Measurements from ENCODE around the gene NTM.
"Not testable (repeated sequence)": the region's sequence is repeated elsewhere in the genome, so short reads cannot be mapped to it uniquely, and the experiment has no call there.

NTM gene

GRCh38 chr11:132353255-132353654 lies 982.8 kb downstream of the NTM start:
- no peak for DNase-seq

DNA sequence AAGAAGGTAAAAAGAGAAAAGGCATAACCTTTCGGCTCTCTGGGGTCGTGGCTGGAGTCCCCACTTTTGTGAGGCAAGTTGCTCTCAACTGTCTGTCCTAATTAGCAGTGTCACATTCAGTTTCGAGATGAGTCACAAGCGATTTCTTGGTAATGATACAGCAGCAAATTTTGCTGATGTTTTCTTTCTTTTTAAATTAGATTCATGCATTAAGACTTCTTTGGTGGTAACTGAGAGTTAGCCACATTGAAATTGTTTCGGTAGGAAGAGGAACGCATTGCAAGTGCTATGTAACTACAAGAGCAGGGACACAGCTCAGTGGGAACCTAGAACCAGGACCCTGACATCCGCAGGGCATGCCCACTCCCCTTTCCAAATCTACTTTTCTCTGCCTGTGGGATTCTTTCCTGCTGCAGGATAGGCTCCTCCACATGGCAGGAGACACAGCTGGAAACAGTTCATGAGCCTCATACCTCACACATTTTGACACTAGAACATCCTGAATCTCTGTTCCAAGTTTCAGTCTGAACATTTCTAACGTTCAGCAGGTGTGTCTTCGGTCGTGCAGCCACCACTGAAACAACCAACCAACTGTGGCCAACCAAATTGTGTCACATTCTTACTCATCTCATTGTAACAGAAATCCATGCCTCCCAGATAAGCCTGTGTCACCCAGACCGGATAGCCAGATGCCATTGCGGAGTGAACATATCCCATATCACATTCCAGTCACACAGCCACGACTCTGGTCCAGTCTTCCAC lies 987.6 kb downstream of the NTM start:
- no peak for DNase-seq

- DNase-seq: no peak
These were observed 988.1 kb downstream of the NTM start for GRCh38 chr11:132358573-132358953.

GRCh38 chr11:132361011-132361550 lies 990.7 kb downstream of the NTM start:
- DNase-seq: no peak

DNA sequence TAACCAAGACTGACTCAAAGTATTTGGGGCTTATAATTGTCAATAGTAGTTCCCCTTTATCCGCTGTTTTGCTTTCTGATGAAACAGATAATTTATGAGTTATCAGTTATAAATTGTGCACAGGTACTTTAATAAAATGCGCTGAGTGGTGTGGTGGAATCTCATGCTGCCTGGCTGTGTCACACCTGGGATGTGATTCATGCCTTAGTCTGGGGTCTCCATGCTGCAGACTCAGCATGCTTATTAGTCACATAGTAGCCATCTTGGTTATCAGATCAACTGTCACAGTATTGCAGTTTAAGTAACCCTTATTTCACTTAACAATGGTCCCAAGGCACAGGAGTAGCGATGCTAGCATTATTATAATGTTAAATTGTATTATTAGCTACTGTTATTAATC lies 995.2 kb downstream of the NTM start:
- no peak for DNase-seq

DNA sequence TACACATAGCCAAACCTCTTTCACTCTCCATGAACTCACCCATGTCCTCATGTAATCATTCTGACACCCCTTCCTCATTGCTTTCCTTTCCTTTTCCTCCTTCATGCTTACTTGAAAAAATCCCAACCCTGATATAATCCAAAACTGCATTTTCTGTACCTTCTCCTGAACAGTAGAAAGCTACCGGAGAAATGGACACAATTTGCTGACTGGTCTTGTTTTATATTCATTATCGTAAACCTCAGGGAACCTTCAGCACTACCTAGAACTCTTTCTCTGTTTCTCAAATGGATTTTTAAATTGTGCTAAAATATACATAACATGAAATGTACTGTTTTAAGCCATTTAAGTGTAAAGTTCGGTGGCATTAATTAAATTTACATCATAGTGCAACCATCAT lies 996.9 kb downstream of the NTM start:
- no peak for DNase-seq

DNA sequence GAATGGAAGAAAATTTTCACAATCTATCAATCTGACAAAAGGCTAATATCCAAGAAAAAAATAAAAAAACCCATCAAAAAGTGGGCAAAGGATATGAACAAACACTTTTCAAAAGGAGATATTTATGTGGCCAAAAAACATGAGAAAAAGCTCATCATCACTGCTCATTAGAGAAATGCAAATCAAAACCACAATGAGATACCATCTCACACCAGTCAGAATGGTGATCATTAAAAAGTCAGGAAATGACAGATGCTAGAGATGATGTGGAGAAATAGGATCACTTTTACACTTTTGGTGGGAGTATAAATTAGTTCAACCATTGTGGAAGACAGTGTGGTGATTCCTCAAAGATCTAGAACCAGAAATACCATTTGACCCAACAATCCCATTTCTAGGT lies 999.7 kb downstream of the NTM start:
- DNase-seq: not testable (repeated sequence)

- DNase-seq: no peak
These were observed 1003.2 kb downstream of the NTM start for GRCh38 chr11:132373405-132374143.

GRCh38 chr11:132379540-132379939 lies 1009.1 kb downstream of the NTM start:
- DNase-seq: no peak

All from stimulated activated CD4-positive, alpha-beta T cell treated with anti-CD3 and anti-CD28 coated beads, Interleukin-4, amount 100 ng/mL, for 24 hours (primary cell).